ENCODE measurements around the gene UPP2.

Gene UPP2

DNA sequence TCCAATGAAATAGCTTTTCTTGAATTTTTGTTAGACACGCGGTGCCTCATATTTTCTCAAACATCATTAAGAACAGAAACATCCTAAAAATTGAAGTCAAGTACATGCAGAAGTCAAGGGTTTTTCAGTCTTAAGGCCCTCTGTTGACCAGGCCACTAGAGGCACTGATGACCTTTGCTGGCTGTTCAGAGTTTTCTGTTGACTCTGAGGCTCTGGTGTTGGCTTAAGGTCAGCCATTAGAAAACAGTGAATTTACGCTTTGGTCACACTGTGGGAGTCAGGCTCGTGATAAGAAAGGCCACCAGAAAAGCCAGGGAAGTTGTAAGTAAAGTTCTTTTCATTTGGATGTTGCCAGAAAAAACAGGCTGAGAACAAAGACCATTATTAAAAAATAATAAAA lies 5.8 kb upstream of the UPP2 start:
- H3K4me1 Mint-ChIP-seq (ENCODE audit: low read depth) = no peaks in the 10 kb centered on the region
- no peaks in the 10 kb centered on the region for H3K36me3 Mint-ChIP-seq
- H3K4me3 Mint-ChIP-seq = no peak overlapping the region
- no peaks in the 10 kb centered on the region for H3K9me3 Mint-ChIP-seq (ENCODE audit: low read depth)
- H3K27ac Mint-ChIP-seq = no peak overlapping the region
- H3K27me3 Mint-ChIP-seq = peaks cover 4% of the 10 kb centered on the region

DNA sequence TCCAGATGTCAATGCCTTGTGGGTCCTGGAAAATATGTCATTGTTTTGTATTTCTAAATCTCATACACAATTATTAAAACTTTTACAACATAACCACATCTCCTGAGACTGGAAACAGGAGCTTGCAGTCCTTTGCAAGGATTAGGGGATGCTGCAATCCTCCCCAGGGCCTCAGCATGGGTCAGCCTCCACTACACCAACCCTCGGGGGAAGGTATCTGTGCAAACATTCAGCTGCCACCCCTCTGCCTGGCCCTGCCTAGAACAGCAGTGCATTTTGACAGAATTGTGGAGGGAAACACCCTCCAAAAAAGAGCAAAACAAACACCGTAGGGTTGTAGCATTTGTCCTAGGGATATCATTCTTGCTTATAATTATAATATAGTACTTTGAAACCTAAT lies 4.2 kb upstream of the UPP2 start:
- Mint-ChIP-seq H3K27ac (no peak overlapping the region), H3K4me1 (ENCODE audit: low read depth) (no peaks in the 10 kb centered on the region), H3K4me3 (no peak overlapping the region), H3K9me3 (ENCODE audit: low read depth) (no peaks in the 10 kb centered on the region), H3K27me3 (no peaks in the 10 kb centered on the region), H3K36me3 (no peaks in the 10 kb centered on the region)

DNA sequence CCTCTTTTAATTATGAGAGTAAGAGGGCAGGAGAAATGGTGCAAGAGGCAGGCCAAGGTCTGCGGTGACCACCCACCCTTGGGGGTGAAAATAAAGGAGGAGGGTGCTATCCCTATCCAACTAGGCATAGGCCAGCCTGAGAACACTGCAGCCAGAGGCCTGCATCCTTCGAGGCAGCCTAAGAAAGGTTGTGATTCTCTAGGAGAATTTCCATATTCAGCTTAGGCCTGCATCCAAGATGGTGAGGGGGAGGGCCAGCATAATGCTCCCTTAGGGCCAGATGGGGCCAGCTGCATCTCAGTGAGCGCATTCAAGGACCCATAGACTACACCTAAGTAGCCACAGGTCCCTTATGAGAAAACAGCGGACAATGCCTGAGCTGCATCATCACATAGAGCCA lies 3.5 kb upstream of the UPP2 start:
- no peaks in the 10 kb centered on the region for H3K9me3 Mint-ChIP-seq (ENCODE audit: low read depth)
- H3K27me3 Mint-ChIP-seq = no peaks in the 10 kb centered on the region
- H3K27ac Mint-ChIP-seq = no peak overlapping the region
- no peaks in the 10 kb centered on the region for H3K4me1 Mint-ChIP-seq (ENCODE audit: low read depth)
- H3K36me3 Mint-ChIP-seq = no peaks in the 10 kb centered on the region
- no peak overlapping the region for H3K4me3 Mint-ChIP-seq

DNA sequence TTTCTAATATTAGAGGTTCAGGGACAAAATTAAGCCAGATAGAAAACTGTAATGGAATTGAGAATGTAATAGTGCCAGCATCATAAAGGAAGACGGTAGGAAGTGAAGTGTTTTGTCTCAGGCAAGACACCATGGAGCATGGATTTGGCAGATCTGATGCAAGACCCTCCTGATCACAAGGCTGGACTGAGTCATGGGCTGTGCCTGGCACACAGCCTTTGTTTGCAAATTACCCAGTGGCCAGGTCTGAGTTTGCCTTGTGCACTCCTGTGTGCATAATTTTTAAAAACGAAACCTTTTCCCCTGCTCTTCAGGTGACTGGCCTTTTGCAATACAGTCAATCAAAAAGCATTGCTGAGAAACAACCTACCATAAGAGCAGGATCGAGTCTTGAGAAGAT lies 2.0 kb upstream of the UPP2 start:
- no peak overlapping the region for H3K27ac Mint-ChIP-seq
- no peak overlapping the region for H3K4me3 Mint-ChIP-seq
- peaks cover 4% of the 10 kb centered on the region for H3K27me3 Mint-ChIP-seq
- no peaks in the 10 kb centered on the region for H3K36me3 Mint-ChIP-seq
- no peaks in the 10 kb centered on the region for H3K9me3 Mint-ChIP-seq (ENCODE audit: low read depth)
- no peaks in the 10 kb centered on the region for H3K4me1 Mint-ChIP-seq (ENCODE audit: low read depth)

DNA sequence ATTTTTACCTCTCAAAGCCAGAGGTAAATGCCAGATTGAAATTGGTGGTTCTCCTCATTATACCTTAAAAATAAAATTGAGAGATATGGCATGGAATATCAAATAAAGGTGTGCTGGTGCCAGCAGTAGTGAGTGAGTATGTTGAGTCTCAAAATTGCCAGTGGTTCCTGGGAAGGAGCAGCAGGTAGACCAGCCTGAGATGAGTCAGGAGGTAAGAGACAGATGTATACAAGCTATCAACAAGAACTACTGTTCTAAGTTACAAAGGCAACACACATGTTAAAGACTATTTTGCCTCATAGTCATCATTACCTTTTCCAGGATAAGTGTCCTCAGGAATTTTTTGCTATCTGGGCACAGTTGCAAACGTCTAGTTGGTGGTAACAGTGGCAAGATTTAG lies 1.3 kb upstream of the UPP2 start:
- peaks cover 5% of the 10 kb centered on the region for H3K27me3 Mint-ChIP-seq
- H3K4me3 Mint-ChIP-seq = no peak overlapping the region
- no peak overlapping the region for H3K27ac Mint-ChIP-seq
- H3K4me1 Mint-ChIP-seq (ENCODE audit: low read depth) = no peaks in the 10 kb centered on the region
- no peaks in the 10 kb centered on the region for H3K9me3 Mint-ChIP-seq (ENCODE audit: low read depth)
- no peaks in the 10 kb centered on the region for H3K36me3 Mint-ChIP-seq

DNA sequence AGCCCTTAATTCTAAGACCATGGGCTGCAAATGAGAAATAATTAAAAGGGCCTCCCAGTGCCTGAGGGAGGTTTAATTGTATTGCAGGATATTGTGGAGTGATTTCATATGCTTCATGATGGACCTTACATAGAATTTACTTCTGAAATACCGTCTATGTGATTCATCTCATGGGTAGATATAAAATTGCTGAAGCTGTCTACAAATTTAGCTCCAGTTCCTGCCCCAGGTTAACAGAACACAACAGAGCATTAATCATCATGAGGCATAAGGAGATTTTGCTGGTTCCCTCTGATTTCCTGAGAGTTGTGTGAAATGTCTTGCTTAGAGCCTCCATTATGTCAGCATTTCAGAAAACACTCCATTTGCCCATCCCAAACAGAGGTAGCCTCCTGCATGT lies 770 bp downstream of the UPP2 start:
- Mint-ChIP-seq H3K36me3 (no peaks in the 10 kb centered on the region), H3K27me3 (peaks cover 5% of the 10 kb centered on the region), H3K4me1 (ENCODE audit: low read depth) (no peaks in the 10 kb centered on the region), H3K27ac (no peak overlapping the region), H3K9me3 (ENCODE audit: low read depth) (no peaks in the 10 kb centered on the region), H3K4me3 (no peak overlapping the region)

DNA sequence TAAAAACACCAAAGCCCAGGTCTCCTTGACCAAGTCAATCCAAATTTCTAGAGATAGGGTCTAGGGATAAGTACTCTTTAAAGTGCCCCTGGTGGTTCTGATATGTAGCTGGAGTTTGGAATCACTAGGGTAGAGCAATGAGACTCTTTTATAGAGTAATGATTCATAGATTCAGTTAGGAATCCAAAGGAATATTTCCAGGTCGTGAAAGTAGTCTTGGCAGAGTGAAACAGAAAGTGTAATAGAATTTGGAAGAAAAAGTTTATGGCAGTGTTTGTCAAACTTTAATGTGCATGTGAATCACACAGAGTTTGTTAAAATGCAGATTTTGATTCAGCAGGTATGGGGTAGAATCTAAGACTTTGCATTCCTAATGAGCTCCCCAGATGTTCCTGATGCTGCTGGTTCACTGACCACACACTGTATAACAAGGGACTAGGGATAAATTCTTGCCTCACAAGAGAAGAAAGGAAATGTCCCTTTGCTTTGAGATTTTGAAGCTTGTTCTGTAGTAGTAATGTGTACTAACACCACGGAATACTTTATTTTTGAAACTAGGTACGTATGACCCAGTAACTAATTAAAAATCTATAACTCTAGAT lies 1.8 kb downstream of the UPP2 start:
- H3K9me3 Mint-ChIP-seq (ENCODE audit: low read depth) = no peaks in the 10 kb centered on the region
- H3K4me1 Mint-ChIP-seq (ENCODE audit: low read depth) = no peaks in the 10 kb centered on the region
- no peak overlapping the region for H3K4me3 Mint-ChIP-seq
- H3K27ac Mint-ChIP-seq = no peak overlapping the region
- no peaks in the 10 kb centered on the region for H3K36me3 Mint-ChIP-seq
- H3K27me3 Mint-ChIP-seq = peaks cover 6% of the 10 kb centered on the region

DNA sequence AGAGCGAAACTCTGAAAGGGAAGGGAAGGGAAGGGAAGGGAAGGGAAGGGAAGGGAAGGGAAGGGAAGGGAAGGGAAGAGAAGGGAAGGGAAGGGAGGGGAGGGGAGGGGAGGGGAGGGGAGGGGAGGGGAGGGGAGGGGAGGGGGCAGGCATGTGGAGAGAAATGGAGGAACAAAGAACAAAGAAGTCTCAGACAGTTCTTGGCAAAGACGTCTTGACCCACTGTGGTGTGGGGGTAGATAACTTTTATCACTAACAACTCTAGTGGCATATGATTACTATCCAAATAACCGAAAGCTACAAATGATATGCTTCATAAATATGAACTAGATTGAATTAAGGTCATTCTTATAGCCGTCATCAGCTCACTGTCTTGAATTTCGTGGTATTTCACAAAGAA lies 3.2 kb downstream of the UPP2 start:
- no peak overlapping the region for H3K4me3 Mint-ChIP-seq
- H3K27me3 Mint-ChIP-seq = peaks cover 10% of the 10 kb centered on the region
- no peaks in the 10 kb centered on the region for H3K4me1 Mint-ChIP-seq (ENCODE audit: low read depth)
- H3K27ac Mint-ChIP-seq = no peak overlapping the region
- no peaks in the 10 kb centered on the region for H3K9me3 Mint-ChIP-seq (ENCODE audit: low read depth)
- H3K36me3 Mint-ChIP-seq = no peaks in the 10 kb centered on the region

DNA sequence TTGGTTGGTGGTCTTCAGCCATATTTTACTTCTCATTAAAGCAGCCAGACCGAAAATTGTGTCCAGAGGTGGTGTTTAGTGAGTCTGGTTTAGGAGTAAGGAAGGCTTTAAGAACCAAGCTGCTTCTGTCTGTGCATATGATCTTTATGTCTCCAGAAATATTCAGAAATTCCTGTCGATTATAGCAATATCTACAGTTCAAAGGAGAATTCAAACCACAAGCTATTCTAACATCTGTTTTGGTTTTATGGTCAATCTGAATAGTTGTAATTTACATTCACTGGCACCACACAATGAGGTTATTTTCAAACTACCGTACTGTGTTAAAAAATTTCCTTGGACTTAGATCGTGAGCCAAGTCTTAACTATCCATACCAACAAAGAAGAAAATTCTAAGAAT lies 11.3 kb downstream of the UPP2 start:
- no peaks in the 10 kb centered on the region for H3K36me3 Mint-ChIP-seq
- no peak overlapping the region for H3K27ac Mint-ChIP-seq
- H3K9me3 Mint-ChIP-seq (ENCODE audit: low read depth) = no peaks in the 10 kb centered on the region
- H3K4me3 Mint-ChIP-seq = no peak overlapping the region
- H3K27me3 Mint-ChIP-seq = peaks cover 11% of the 10 kb centered on the region
- H3K4me1 Mint-ChIP-seq (ENCODE audit: low read depth) = no peaks in the 10 kb centered on the region

DNA sequence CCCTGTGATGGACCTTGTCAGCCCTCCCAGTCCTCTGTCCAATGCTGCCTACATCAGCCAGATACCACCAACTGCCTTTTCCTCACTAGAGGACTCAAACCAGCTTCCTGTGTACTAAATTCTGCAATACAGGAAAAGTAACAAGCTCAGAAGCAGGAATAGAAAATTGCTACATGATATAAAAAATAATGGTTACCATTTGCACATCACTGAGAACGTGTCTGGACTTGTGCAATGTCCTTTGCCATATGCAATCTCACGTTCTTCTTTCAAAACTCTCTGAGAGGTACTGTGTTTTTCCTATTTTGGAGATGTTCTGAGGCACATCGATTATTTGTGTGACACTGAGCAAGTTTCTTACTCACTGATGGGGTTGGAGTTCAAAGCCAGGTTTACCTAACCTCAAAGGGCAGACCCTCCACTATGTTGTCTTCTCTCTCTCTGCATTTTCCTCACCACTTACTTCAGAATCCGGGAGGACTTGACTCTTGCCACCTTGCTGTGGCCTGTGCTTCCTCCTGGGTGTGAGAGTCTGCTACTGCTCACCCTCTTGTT lies 12.1 kb downstream of the UPP2 start:
- H3K4me1 Mint-ChIP-seq (ENCODE audit: low read depth) = no peaks in the 10 kb centered on the region
- H3K27ac Mint-ChIP-seq = no peak overlapping the region
- peaks cover 8% of the 10 kb centered on the region for H3K27me3 Mint-ChIP-seq
- no peaks in the 10 kb centered on the region for H3K36me3 Mint-ChIP-seq
- no peak overlapping the region for H3K4me3 Mint-ChIP-seq
- H3K9me3 Mint-ChIP-seq (ENCODE audit: low read depth) = no peaks in the 10 kb centered on the region

DNA sequence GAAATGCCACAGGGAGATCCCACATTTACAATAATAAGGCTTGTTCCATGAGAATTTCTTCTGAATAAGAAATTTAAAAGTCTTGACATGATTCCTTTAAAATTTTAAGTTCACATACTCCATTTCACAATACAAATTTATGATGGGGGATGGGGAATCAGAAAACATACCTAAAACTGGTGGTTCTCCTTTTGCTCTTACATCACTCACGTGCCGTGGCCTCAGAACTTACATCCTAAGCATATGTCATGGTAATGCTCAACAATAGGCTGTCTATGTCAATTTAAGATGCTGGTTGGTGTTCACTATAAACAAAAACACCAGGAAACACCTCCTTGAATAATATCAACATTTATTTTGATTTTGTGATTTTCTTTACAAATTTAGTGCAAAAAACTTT lies 12.8 kb downstream of the UPP2 start:
- Mint-ChIP-seq H3K4me1 (ENCODE audit: low read depth) (no peaks in the 10 kb centered on the region), H3K4me3 (no peak overlapping the region), H3K27ac (no peak overlapping the region), H3K27me3 (peaks cover 8% of the 10 kb centered on the region), H3K9me3 (ENCODE audit: low read depth) (no peaks in the 10 kb centered on the region), H3K36me3 (no peaks in the 10 kb centered on the region)

DNA sequence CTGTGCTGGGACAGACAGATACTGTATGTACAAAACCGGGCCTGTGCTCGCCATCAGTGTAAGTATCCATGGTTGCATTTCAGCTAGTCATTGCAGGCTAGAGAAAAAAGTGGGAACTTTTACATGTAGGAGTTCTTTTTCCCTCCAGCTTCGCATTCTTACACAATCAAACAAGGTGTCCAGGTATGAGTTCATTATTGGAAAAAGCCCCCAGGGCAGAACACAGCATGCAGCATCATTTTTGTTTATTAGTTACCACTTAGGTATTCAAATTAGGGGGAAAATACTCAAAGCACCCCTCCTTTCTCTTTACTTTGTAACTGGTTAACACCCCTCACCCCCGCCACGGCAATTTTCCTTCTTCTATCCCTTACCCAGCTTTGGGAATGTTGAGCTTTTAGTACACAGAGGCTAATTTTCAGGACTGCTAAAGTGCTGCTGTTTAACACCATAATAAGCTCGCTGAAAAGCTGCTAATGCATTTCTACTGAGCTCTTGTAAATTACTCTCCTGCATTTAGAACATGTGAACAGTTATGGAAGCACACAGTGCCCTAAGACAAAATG lies 13.6 kb downstream of the UPP2 start:
- Mint-ChIP-seq H3K27ac (no peak overlapping the region), H3K27me3 (peaks cover 6% of the 10 kb centered on the region), H3K36me3 (no peaks in the 10 kb centered on the region), H3K4me3 (no peak overlapping the region), H3K4me1 (ENCODE audit: low read depth) (no peaks in the 10 kb centered on the region), H3K9me3 (ENCODE audit: low read depth) (no peaks in the 10 kb centered on the region)

DNA sequence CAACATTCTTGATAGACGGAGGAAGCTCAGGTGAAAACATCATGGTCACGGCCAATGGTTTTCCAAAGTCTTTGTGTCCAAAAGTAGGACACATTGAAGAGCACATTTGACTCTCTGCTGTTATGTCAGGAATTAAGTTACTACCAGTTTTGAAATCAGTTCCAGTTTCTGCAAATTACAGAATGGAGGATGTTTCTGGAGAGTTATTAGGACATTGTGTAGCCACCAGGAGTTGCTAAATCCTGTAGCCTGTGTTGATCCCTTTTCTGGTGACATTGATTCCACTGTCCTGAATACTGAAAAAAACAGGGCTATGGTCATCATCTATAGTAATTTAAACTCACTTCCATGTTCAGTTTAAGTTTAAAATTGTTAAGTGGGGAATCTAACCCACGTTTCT lies 15.3 kb downstream of the UPP2 start:
- H3K36me3 Mint-ChIP-seq = no peaks in the 10 kb centered on the region

DNA sequence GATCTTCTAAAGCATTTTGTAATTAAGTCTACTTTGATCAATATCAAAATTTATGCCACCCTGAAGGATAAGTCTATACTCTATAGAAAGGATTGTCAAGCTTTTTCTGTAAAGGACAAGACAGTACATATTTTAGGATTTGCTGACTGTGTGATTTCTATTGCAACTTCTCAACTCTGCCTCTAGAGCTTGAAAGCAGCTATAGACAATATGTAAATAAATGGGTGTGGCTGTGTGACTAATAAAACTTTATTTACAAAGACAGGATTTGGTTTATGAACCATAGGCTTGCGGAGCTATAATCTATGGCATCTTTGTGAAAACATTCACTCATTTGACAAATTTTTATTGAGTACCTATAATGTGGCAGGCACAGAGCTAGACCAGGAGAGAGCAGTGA lies 18.4 kb downstream of the UPP2 start:
- peaks cover 3% of the 10 kb centered on the region for H3K27me3 Mint-ChIP-seq
- H3K9me3 Mint-ChIP-seq (ENCODE audit: low read depth) = no peaks in the 10 kb centered on the region
- no peak overlapping the region for H3K27ac Mint-ChIP-seq
- no peaks in the 10 kb centered on the region for H3K36me3 Mint-ChIP-seq
- no peaks in the 10 kb centered on the region for H3K4me1 Mint-ChIP-seq (ENCODE audit: low read depth)
- no peak overlapping the region for H3K4me3 Mint-ChIP-seq

More for the DNA sequence above, 15.3 kb downstream of the UPP2 start:
- Mint-ChIP-seq H3K27ac (no peak overlapping the region), H3K4me3 (no peak overlapping the region), H3K27me3 (peaks cover 6% of the 10 kb centered on the region), H3K4me1 (ENCODE audit: low read depth) (no peaks in the 10 kb centered on the region), H3K9me3 (ENCODE audit: low read depth) (no peaks in the 10 kb centered on the region)

DNA sequence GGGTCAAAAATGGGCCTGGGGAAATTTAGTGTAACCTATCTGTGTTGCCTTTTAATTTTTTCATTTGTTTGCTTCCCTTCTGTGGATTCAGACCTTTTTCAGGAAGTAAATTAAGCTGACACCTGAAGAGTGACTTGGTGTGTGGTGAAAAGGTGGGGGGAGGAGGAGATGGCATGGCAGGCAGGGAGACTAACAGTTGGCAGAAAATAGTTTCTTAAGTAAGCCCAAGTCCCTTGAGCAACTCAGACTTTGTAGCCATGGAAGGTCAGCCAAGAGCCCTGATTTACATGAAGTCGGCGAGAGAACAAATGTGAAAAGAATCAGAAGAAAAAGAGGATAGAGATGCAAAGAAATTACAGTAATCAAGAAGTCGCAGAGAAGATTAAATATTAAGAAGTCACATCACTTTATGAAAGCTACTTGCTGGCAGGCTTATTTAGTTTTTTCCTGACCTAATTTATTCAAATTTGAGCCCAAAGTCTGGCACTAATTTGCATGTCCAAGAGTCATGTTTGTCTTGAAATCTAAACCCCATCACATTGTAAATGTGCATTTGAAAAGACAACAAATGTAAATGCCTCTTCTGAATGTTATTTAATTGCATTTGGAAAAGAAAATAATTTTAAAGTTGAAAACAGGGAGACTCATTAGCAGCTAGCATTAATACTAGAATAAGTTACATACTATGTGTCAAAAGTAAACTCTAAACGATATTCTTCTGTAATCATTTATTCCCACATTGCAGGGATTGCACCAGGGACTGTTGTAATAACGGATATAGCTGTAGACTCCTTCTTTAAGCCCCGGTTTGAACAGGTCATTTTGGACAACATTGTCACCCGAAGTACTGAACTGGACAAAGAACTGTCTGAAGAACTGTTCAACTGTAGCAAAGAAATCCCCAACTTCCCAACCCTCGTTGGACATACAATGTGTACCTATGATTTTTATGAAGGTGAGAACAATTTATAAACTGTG lies 19.3 kb downstream of the UPP2 start:
- no peak overlapping the region for H3K27ac Mint-ChIP-seq
- no peaks in the 10 kb centered on the region for H3K4me1 Mint-ChIP-seq (ENCODE audit: low read depth)
- H3K27me3 Mint-ChIP-seq = no peaks in the 10 kb centered on the region
- no peaks in the 10 kb centered on the region for H3K36me3 Mint-ChIP-seq
- no peak overlapping the region for H3K4me3 Mint-ChIP-seq
- no peaks in the 10 kb centered on the region for H3K9me3 Mint-ChIP-seq (ENCODE audit: low read depth)
